Measurements from ENCODE around the gene TANK. TPM values are rescaled to one million over a fixed set of nuclear protein-coding genes. Genes with fewer than 3 reads are reported as not detected.

The TANK gene
- 45.4 to 68.5 TPM (median 45.6 TPM) in 3 replicates for total RNA-seq
- long read RNA-seq, transcript TANK-202 (8 exons, 2,171 nt): major isoform, 40 of 65 reads
- long read RNA-seq, transcript TANK-201 (8 exons, 2,152 nt): minor isoform, 5 of 65 reads
- long read RNA-seq, partial matches to known transcripts: 5 of 65 reads
- long read RNA-seq, other reads (novel, unspliced or antisense): 15 of 65 reads

DNA sequence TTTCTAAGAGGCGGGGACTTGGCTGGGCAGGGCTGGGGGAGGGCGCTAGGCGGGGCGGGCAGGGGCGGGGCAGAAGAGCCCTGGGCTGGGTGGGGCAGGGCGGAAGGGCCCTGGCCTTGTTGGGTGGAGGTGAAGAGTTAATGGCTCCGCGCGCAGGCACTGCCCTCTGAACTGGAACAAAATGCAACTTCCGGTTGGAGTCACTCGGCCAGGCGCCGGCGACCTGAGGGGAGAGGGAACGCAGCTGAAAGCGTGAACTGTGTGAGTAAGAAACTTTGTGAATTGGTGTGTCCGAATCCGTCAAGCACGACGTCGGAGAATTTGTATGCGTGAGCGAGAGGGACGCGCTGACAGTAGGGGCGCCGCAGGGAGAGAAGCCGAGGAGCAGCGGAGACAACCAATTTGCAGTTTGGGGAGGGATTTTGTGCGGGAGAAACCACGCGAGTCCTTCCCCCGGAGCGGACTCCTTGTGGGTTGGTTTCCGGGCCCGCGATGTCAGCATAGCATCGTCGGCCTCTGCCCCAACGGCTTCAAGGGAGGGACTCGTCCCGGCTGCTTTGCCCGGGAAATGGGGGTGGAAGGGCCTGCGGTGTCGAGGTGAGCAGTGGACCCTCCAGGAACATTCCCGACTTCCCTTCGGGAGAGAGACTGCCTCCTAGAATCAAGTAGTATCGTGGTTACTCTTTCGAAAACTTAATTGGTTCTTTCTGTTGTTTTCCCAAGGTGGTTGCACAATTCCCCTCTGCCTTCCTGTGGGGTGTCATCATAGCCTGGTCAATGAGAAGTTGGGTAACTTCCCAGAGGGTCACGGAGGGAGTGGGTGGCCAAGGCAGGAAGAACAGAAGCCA lies at the start of gene TANK:
TANK (plus strand) TSS at position 203 of the 848 bp plus-strand sequence. CDS start 19,235 bp downstream, outside the sequence.
- H3K36me3 Mint-ChIP-seq (ENCODE audit: low read depth): peaks cover 5% of the 10 kb centered on the region
- H3K9me3 Mint-ChIP-seq (ENCODE audit: low read depth): no peaks in the 10 kb centered on the region
- H3K4me3 Mint-ChIP-seq (ENCODE audit: unreplicated experiment): peak within 1 kb of the TSS; percentile 95
- H3K27ac Mint-ChIP-seq (ENCODE audit: unreplicated experiment): peak within 1 kb of the TSS; percentile 98
- peaks cover 41% of the 10 kb centered on the region for H3K4me1 Mint-ChIP-seq (ENCODE audit: low read depth)
- DNase-seq (ENCODE audit: low spot score): peak; percentile 92
- TF ChIP-seq CTCF (IDR thresholded peaks at IDR 0.05): peak; percentile 45
- no peaks in the 10 kb centered on the region for H3K27me3 Mint-ChIP-seq (ENCODE audit: low read depth)

GRCh38 chr2:161111531-161111930 lies 48.7 kb upstream of the TANK start:
- no peaks in the 10 kb centered on the region for H3K9me3 Mint-ChIP-seq (ENCODE audit: low read depth)
- H3K4me3 Mint-ChIP-seq (ENCODE audit: unreplicated experiment): no peak overlapping the region
- no peak overlapping the region for H3K27ac Mint-ChIP-seq (ENCODE audit: unreplicated experiment)
- no peaks in the 10 kb centered on the region for H3K27me3 Mint-ChIP-seq (ENCODE audit: low read depth)
- no peak for TF ChIP-seq CTCF (IDR thresholded peaks at IDR 0.05)
- no peaks in the 10 kb centered on the region for H3K36me3 Mint-ChIP-seq (ENCODE audit: low read depth)
- H3K4me1 Mint-ChIP-seq (ENCODE audit: low read depth): peaks cover 13% of the 10 kb centered on the region
- no peak for DNase-seq (ENCODE audit: low spot score)

DNA sequence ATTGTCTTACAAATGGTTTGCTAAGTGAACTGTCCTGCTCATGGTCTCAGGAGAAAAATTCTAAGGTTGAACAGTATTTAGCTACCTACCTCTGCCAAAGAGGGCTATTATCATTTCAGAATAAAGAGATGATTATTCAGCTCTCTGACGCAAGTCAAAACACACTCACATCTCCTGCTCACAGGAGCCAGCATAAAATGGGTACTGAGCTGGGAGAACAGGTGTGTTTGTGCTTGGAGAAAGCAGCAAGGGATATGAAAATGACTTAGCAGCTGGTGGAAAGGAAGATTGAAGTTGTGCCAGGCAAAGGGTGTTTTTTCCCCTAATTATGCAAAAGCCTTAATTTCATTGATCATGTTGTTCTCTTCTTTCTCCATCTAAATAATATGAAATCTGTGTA lies 47.3 kb upstream of the TANK start:
- H3K27ac Mint-ChIP-seq (ENCODE audit: unreplicated experiment): no peak overlapping the region
- no peaks in the 10 kb centered on the region for H3K27me3 Mint-ChIP-seq (ENCODE audit: low read depth)
- no peak for TF ChIP-seq CTCF (IDR thresholded peaks at IDR 0.05)
- peaks cover 15% of the 10 kb centered on the region for H3K4me1 Mint-ChIP-seq (ENCODE audit: low read depth)
- H3K9me3 Mint-ChIP-seq (ENCODE audit: low read depth): no peaks in the 10 kb centered on the region
- no peaks in the 10 kb centered on the region for H3K36me3 Mint-ChIP-seq (ENCODE audit: low read depth)
- no peak overlapping the region for H3K4me3 Mint-ChIP-seq (ENCODE audit: unreplicated experiment)
- no peak for DNase-seq (ENCODE audit: low spot score)

DNA sequence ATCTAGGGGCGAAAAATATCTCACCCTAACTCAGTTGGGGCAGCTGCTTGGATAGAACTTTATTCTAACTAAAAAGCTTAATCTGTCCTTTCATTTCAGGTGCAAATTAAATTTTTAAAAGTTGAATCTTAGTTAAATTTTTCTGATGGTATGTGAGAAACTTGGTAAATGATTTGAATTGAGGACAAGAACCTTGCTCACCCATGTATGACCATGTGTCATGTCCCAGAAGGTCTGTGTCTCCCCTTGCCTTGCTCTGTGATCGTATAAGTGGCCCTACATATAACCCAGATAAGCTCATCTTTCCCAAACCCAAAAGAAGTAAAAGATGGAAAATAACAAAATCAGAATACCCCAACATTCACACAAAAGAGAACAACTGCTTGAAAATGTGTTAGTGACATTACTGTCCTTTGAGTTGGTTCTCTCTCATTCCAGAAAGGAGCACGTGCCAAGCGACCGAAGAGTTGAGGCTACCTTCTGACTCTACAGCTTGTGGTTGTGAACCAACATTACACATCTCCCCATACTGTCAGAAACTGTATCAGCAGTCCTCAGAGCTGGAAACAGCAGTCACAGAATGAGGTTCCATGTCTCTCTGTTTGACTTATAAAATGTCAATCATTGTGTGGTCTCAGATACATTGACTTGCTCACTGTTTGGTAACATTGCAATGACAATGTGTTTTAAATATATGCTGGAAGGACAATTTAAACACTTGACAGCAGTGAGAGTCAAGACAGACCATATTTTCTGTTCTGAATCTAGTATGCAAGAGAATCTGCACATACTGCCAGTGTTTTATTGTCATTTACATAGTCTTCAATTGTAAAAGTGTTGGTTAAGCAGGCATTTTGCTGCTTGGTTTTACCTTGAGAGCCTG lies 46.3 kb upstream of the TANK start:
- no peak for DNase-seq (ENCODE audit: low spot score)
- Mint-ChIP-seq H3K36me3 (ENCODE audit: low read depth) (no peaks in the 10 kb centered on the region), H3K9me3 (ENCODE audit: low read depth) (no peaks in the 10 kb centered on the region), H3K4me1 (ENCODE audit: low read depth) (peaks cover 15% of the 10 kb centered on the region), H3K27me3 (ENCODE audit: low read depth) (no peaks in the 10 kb centered on the region), H3K27ac (ENCODE audit: unreplicated experiment) (no peak overlapping the region), H3K4me3 (ENCODE audit: unreplicated experiment) (no peak overlapping the region)
- no peak for TF ChIP-seq CTCF (IDR thresholded peaks at IDR 0.05)

DNA sequence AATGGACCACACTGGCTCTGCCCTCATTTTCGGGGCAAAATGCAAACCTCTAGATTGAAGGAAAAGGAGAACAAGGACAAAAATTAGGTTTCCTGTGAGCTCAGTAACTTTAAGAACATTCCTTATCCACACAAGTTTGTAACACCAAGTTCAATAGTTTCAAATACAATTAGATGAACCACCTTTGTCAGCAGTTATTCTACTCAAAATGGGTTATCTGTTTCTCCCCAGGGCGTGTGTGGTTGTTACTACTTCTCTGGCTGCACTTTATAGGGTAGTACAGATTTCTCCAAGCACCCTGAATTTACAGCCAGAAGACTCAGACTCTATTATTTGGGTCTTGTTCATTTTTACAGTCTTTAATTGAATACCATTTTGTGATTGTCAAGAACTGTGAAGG lies 45.0 kb upstream of the TANK start:
- H3K36me3 Mint-ChIP-seq (ENCODE audit: low read depth): no peaks in the 10 kb centered on the region
- no peak overlapping the region for H3K27ac Mint-ChIP-seq (ENCODE audit: unreplicated experiment)
- DNase-seq (ENCODE audit: low spot score): no peak
- H3K27me3 Mint-ChIP-seq (ENCODE audit: low read depth): no peaks in the 10 kb centered on the region
- TF ChIP-seq CTCF (IDR thresholded peaks at IDR 0.05): no peak
- no peaks in the 10 kb centered on the region for H3K9me3 Mint-ChIP-seq (ENCODE audit: low read depth)
- peaks cover 15% of the 10 kb centered on the region for H3K4me1 Mint-ChIP-seq (ENCODE audit: low read depth)
- no peak overlapping the region for H3K4me3 Mint-ChIP-seq (ENCODE audit: unreplicated experiment)
